KMS-11 (cell line): ENCODE results near the gene PCIF1.

Experiments used
- H2AFZ ChIP-seq: fragments of 200-600 bp; sonication (generic); 2 replicates; pipeline ENCODE4 v1.6.1; 2016; ENCODE audit warnings: antibody characterized with exemption, mixed run types, low read depth
- H3K27ac ChIP-seq: fragments of 200-600 bp; sonication (generic); 2 replicates; pipeline ENCODE4 v1.6.1; 2016; ENCODE audit warnings: mild to moderate bottlenecking, mixed run types
- H3K27me3 ChIP-seq: fragments of 200-600 bp; sonication (generic); 2 replicates; pipeline ENCODE4 v1.6.1; 2017; ENCODE audit warnings: mild to moderate bottlenecking, low read depth, mixed run types, moderate library complexity; ENCODE audit not compliant: insufficient read depth
- H3K36me3 ChIP-seq: fragments of 200-600 bp; sonication (generic); 2 replicates; pipeline ENCODE4 v1.6.1; 2017; ENCODE audit warnings: mild to moderate bottlenecking, mixed run types; ENCODE audit not compliant: insufficient read depth
- H3K4me1 ChIP-seq: fragments of 200-600 bp; sonication (generic); 2 replicates; pipeline ENCODE4 v1.6.1; 2016; ENCODE audit warnings: mild to moderate bottlenecking, low read depth, mixed run types; ENCODE audit not compliant: poor library complexity, severe bottlenecking
- H3K4me2 ChIP-seq: fragments of 200-600 bp; sonication (generic); 2 replicates; pipeline ENCODE4 v1.7.0; 2016; ENCODE audit warnings: mild to moderate bottlenecking, mixed run types
- H3K4me3 ChIP-seq: fragments of 200-600 bp; sonication (generic); IDR thresholded peaks from 2 replicates; pipeline ENCODE4 v1.6.1; 2017; ENCODE audit warnings: low read depth, low read length, mixed read lengths; ENCODE audit not compliant: insufficient read depth
- H3K79me2 ChIP-seq: fragments of 200-600 bp; sonication (generic); 2 replicates; pipeline ENCODE4 v1.6.1; 2016; ENCODE audit warnings: low read depth, mixed run types; ENCODE audit not compliant: insufficient read depth
- H3K9ac ChIP-seq: fragments of 200-600 bp; sonication (generic); 2 replicates; pipeline ENCODE4 v1.6.1; 2016; ENCODE audit warnings: mild to moderate bottlenecking, mixed run types
- H4K20me1 ChIP-seq: fragments of 200-600 bp; sonication (generic); 2 replicates; pipeline ENCODE4 v1.6.1; 2016; ENCODE audit warnings: mild to moderate bottlenecking, mixed run types; ENCODE audit not compliant: insufficient read depth
- TF ChIP-seq, protein P1 (sequence below): fragments of 200-600 bp; sonication (generic); conservative IDR thresholded peaks from 2 replicates; pipeline ENCODE4 v1.6.1; 2017; ENCODE audit warnings: low read depth, mild to moderate bottlenecking, antibody characterized with exemption, low read length, moderate library complexity, mixed read lengths

Gene PCIF1

DNA sequence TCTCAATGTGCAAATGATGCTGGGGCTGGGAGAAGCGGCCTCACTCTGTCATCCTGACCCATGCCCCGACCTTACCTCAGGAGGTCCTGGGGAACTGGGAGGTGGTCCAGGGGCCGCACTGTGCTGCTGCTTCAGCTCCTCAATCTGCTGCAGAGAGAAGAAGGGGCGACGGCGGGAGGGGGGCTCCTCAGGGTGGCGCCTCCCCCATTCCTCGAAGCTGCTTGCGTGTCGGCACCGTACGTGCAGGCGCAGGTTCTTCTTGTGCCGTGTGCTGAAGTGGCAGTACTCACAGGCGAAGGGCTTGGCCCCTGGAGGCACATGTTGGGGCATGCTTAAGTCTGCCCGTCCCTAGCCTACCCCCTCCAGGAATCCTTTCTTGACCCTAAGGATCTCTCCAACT, 24.6 kb downstream of the PCIF1 start:
- no peaks in the 10 kb centered on the region for H3K4me1 ChIP-seq
- peaks cover 3% of the 10 kb centered on the region; the same call in 1 of the 2 replicates for H3K36me3 ChIP-seq
- no peak overlapping the region for H2AFZ ChIP-seq
- no peak overlapping the region for H3K4me3 ChIP-seq
- H3K9ac ChIP-seq: no peak overlapping the region
- TF ChIP-seq, protein P1, sequence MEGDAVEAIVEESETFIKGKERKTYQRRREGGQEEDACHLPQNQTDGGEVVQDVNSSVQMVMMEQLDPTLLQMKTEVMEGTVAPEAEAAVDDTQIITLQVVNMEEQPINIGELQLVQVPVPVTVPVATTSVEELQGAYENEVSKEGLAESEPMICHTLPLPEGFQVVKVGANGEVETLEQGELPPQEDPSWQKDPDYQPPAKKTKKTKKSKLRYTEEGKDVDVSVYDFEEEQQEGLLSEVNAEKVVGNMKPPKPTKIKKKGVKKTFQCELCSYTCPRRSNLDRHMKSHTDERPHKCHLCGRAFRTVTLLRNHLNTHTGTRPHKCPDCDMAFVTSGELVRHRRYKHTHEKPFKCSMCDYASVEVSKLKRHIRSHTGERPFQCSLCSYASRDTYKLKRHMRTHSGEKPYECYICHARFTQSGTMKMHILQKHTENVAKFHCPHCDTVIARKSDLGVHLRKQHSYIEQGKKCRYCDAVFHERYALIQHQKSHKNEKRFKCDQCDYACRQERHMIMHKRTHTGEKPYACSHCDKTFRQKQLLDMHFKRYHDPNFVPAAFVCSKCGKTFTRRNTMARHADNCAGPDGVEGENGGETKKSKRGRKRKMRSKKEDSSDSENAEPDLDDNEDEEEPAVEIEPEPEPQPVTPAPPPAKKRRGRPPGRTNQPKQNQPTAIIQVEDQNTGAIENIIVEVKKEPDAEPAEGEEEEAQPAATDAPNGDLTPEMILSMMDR: no peak
- H3K27ac ChIP-seq: no peak overlapping the region
- H3K79me2 ChIP-seq: no peaks in the 10 kb centered on the region
- no peaks in the 10 kb centered on the region for H3K27me3 ChIP-seq
- H3K4me2 ChIP-seq: no peak overlapping the region
- H4K20me1 ChIP-seq: no peaks in the 10 kb centered on the region

DNA sequence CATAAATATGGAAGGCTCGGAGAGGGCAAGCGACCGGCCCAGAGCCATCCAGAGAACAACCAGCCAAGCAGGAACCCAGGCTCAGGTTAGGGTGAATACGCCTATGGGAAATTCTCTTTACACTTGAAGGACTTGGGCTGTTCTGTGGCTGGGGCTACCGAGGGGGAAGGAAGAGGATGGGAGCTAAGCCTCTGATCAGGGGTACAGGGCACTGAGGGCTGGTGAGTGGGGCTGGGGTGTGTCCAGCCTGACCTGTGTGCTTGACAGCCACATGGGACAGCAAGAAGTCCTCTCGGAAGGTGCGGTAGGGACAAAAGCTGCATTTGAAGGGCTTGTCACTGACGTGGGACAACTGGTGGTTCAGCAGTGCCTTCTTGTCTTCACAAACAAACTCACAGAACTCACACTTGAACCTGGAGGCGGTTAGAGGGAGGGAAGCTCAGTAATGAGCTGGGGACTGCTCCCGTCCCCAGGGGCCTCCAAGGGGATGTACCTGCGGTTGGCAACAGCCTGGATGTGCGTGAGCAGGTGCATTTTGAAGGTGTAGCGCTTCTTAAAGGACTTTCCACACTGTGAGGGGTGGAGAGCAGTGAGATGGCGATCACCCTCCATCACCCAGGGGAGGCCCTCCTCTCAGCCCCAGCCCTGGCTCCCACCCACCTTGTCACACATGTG, 25.6 kb downstream of the PCIF1 start:
- Histone ChIP-seq H3K9ac (no peak overlapping the region), H3K27me3 (no peaks in the 10 kb centered on the region), H3K36me3 (peaks cover 3% of the 10 kb centered on the region; the same call in 1 of the 2 replicates), H3K4me3 (no peak overlapping the region), H3K27ac (no peak overlapping the region), H3K4me1 (peaks cover 2% of the 10 kb centered on the region), H2AFZ (no peak overlapping the region), H4K20me1 (no peaks in the 10 kb centered on the region), H3K4me2 (no peak overlapping the region), H3K79me2 (no peaks in the 10 kb centered on the region)
- TF ChIP-seq, protein P1: no peak

DNA sequence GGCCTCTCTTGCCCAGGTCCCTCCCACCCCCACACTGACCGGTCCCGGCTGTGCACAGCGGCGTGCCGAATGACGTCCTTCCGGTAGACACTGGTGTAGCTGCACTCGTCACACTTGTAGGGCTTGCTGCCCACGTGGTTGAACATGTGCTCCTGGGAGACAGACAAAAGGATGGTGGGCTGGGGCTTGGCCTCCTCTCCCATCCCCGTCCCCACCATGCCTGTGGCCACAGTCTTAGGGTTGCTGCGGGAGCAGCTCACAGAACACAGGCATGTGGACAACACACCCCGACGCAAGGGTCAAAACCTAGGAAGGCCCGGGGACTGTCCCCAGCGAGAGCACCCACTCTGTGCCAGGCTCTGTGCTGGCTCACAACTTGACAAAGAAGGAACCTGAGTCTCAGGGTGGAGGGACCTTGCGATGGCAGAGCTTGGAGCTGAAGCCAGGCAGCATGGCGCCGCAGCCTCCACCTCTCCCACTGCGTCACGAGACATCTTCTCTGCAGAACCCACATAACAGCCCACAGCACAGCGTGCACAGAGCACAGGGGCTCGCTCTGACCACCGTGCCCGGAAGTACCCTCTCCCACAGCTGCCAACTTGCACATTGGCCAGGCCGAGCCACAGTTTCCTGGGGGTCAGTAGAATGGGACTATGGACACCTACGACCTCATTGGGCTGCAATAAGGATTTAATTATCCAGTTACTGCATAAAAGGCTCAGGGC, 27.7 kb downstream of the PCIF1 start:
- H3K27me3 ChIP-seq: no peaks in the 10 kb centered on the region
- no peak overlapping the region for H3K4me3 ChIP-seq
- no peak overlapping the region for H3K4me2 ChIP-seq
- no peaks in the 10 kb centered on the region for H4K20me1 ChIP-seq
- TF ChIP-seq, protein P1: no peak
- H2AFZ ChIP-seq: no peak overlapping the region
- H3K9ac ChIP-seq: no peak overlapping the region
- H3K36me3 ChIP-seq: peaks cover 3% of the 10 kb centered on the region; the same call in 1 of the 2 replicates
- peaks cover 13% of the 10 kb centered on the region for H3K4me1 ChIP-seq
- no peak overlapping the region for H3K27ac ChIP-seq
- H3K79me2 ChIP-seq: no peaks in the 10 kb centered on the region

DNA sequence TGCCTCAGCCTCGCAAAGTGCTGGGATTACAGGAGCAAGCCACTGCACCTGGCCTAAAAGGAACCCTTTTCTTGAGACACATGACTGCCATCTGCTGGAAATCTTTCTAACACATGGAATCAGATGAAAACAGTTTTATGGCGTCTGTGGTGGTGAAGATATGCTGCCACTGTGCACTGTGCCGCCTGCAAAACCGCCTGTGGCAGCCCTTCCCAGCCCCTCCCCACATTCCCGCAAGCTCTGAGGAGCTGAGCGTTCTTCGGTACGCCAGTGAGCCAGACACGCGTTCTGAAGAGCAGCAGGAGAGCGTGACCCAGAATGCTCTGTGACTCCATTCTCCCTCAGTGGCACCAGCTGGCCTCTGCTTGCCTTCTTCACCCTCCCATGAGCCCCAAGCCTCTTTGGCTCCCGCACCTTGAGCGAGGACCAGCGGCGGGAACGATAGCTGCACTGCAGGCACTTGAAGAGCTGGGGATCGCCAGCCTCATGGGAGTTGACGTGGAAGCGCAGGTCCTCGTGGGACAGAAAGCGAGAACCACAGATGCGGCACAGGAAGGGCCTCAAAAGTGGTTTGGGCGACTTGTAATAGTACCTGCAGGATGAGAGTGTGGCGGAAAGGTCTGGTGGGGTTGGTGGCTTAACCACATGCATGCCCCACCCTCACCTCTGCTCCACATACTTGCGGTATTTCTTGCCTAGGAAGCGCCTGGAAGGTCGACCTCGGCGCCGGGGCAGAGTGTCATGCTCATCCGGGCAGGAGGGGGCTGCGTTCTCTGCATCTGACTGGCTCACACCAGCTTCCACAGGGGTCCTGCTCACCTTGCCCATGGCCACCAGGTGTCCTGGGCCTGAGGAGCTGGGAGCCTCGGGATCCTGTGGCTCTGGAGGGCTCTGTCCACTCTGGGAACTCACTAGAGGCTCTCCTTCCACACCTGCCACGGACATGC, 28.8 kb downstream of the PCIF1 start:
- H3K27me3 ChIP-seq: no peaks in the 10 kb centered on the region
- no peak overlapping the region for H2AFZ ChIP-seq
- TF ChIP-seq, protein P1: peak; percentile 47
- no peak overlapping the region for H3K9ac ChIP-seq
- H4K20me1 ChIP-seq: no peaks in the 10 kb centered on the region
- no peak overlapping the region for H3K4me2 ChIP-seq
- H3K27ac ChIP-seq: no peak overlapping the region
- H3K4me3 ChIP-seq: no peak overlapping the region
- peaks cover 13% of the 10 kb centered on the region for H3K4me1 ChIP-seq
- H3K36me3 ChIP-seq: peaks cover 3% of the 10 kb centered on the region; the same call in 1 of the 2 replicates
- H3K79me2 ChIP-seq: peaks cover 3% of the 10 kb centered on the region; the same call in 1 of the 2 replicates
